HFFc6 (cell line): ENCODE measurements around the gene MN1. TPM values are rescaled to one million over a fixed set of nuclear protein-coding genes. Genes with fewer than 3 reads are reported as not detected.

Source experiments
- DNase-seq: peaks from one replicate; pipeline ENCODE4 v3.0.0-alpha.2; 2018
- H3K27ac Mint-ChIP-seq: 2 replicates; pipeline ENCODE4 v1.8.0; 2020; ENCODE audit warnings: mild to moderate bottlenecking, mixed read lengths
- H3K27me3 Mint-ChIP-seq: 2 replicates; pipeline ENCODE4 v1.8.0; 2021; ENCODE audit warnings: mild to moderate bottlenecking, moderate library complexity, mixed read lengths; ENCODE audit not compliant: insufficient read depth
- H3K36me3 Mint-ChIP-seq: 2 replicates; pipeline ENCODE4 v1.8.0; 2021; ENCODE audit warnings: low read depth, mixed read lengths
- H3K4me1 Mint-ChIP-seq: 2 replicates; pipeline ENCODE4 v1.8.0; 2020; ENCODE audit warnings: low read depth, mixed read lengths
- H3K4me3 Mint-ChIP-seq: 2 replicates; pipeline ENCODE4 v1.8.0; 2020; ENCODE audit warnings: mild to moderate bottlenecking, moderate library complexity, mixed read lengths
- H3K9me3 Mint-ChIP-seq: 2 replicates; pipeline ENCODE4 v1.8.0; 2020; ENCODE audit warnings: mild to moderate bottlenecking, mixed read lengths
- total RNA-seq, 6 experiments: library from RNA; stranded (reverse); fragmentation: NEBNext Ultra II Directional; extraction: Animal tissue kit (Norgen Biotek cat#: 25700); gene quantifications; 2 replicates in 1 of 6; 3 replicates in 5 of 6; pipeline ENCODE4 v1.2.3, GENCODE V29; 2021
- TF ChIP-seq, protein P1 (sequence below): fragments of 200-600 bp; sonication (generic); IDR thresholded peaks from 2 replicates; pipeline ENCODE4 v1.5.0; 2021; ENCODE audit warnings: antibody characterized with exemption, mild to moderate bottlenecking

The MN1 gene
- total RNA-seq, 6 experiments from 2014 or later = 0.09 to 0.14 (median 0.12) TPM

DNA sequence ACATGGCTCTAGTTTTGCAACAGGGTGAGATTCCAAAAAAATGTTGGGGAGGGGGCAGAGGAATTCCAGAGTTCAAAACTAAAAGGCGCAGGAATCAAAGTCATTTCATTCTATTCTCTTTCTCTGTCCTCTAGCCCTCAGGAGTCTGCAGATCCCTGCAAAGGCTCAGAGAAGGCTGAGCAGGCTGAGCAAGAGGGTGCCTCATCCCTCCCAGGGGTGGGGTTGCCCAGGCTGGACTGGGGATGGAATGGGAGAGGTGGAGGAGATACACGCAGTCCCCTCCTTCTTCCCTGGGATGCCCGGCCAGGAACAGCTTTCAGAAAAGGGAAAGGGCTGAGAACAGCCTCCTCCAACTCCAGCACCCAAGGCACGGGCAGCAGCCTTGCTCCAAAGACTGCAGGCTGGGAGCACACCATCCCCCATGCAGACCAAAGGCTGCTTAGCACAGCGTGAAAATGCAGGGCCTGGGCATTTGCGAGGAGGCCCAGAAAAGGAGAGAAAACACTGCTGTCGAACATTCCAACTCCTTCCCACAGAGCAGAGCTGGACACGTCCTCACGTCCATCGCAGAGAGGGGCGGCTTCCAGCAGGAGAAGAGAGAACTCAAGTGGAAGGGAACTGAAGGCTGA, 51.8 kb downstream of the MN1 start:
- Mint-ChIP-seq H3K27ac (no peak overlapping the region), H3K27me3 (peaks cover 31% of the 10 kb centered on the region), H3K4me1 (peaks cover 23% of the 10 kb centered on the region), H3K36me3 (no peaks in the 10 kb centered on the region), H3K9me3 (no peaks in the 10 kb centered on the region), H3K4me3 (no peak overlapping the region)
- TF ChIP-seq, protein P1, sequence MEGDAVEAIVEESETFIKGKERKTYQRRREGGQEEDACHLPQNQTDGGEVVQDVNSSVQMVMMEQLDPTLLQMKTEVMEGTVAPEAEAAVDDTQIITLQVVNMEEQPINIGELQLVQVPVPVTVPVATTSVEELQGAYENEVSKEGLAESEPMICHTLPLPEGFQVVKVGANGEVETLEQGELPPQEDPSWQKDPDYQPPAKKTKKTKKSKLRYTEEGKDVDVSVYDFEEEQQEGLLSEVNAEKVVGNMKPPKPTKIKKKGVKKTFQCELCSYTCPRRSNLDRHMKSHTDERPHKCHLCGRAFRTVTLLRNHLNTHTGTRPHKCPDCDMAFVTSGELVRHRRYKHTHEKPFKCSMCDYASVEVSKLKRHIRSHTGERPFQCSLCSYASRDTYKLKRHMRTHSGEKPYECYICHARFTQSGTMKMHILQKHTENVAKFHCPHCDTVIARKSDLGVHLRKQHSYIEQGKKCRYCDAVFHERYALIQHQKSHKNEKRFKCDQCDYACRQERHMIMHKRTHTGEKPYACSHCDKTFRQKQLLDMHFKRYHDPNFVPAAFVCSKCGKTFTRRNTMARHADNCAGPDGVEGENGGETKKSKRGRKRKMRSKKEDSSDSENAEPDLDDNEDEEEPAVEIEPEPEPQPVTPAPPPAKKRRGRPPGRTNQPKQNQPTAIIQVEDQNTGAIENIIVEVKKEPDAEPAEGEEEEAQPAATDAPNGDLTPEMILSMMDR = no peak
- no peak for DNase-seq

DNA sequence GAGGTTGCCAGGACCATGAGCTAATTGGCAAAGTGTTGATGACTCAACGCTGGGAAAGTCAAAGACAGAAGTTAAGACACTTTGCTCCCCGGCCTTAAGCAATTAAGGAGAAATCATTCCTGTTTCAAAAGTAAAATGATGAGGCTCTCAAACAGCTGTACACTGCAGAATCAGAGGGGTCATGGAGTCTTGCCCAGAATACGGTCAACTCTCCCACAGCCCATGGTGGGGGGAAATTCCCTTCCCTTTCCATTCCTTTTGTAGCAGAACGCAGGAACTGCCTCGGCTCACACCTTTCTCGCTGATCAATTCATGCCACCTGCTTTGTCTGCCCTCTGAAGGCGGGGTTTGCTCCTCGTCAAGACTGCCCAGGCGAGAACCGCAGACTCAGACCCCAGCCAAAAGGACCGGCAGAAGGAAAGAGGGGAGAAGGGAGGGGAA, 52.8 kb downstream of the MN1 start:
- Mint-ChIP-seq H3K4me1 (peaks cover 23% of the 10 kb centered on the region), H3K27me3 (peaks cover 26% of the 10 kb centered on the region), H3K9me3 (no peaks in the 10 kb centered on the region), H3K27ac (no peak overlapping the region), H3K36me3 (no peaks in the 10 kb centered on the region), H3K4me3 (no peak overlapping the region)
- TF ChIP-seq, protein P1 = no peak
- no peak for DNase-seq

GRCh38 chr22:27748349-27748748, 53.2 kb downstream of the MN1 start:
- TF ChIP-seq, protein P1 = no peak
- Mint-ChIP-seq H3K36me3 (no peaks in the 10 kb centered on the region), H3K27ac (no peak overlapping the region), H3K9me3 (no peaks in the 10 kb centered on the region), H3K4me3 (no peak overlapping the region), H3K4me1 (peaks cover 23% of the 10 kb centered on the region), H3K27me3 (peaks cover 30% of the 10 kb centered on the region)
- no peak for DNase-seq

DNA sequence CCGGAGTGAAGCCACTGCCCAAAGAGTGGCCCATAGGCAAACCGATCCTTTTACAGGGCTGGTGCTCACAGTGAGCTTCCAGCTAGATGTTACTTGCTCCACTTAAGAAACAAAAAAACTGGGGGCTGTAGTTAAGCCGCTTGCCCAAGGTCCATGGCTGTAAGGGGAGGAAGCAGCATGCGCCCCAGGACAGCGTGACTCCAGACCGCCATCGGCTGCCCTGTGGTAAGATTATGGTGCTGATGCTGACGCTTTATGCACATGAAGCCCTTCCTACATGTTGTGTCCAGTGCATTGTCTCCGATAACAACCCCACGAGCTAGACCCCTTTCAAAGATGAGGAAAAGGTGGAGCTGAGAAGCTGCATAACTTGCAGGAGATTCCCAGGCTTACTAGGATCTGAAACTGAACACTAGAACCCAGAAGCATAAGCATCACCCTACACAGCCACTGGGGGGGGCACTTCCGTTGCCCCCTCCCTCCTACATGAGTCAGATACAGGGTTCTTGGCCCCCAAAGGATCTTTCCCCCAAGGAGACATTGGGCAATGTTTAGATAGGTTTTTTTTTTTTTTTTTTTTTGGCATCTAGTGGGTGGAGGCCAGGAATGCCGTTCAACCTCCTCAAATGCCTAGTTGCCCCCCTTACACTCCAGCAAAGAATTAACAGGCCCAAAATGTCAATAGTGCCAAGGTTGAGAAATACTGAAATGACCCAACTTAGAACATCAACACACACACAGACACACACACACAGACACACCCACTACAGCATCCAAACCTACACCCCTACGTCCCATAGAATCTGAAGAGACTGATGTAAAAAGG, 53.9 kb downstream of the MN1 start:
- no peak overlapping the region for H3K4me3 Mint-ChIP-seq
- TF ChIP-seq, protein P1 = peak; percentile 23; the same call in 1 of the 2 replicates

GRCh38 chr22:27746918-27747317, 54.6 kb downstream of the MN1 start:
- Mint-ChIP-seq H3K9me3 (no peaks in the 10 kb centered on the region), H3K27ac (no peak overlapping the region), H3K4me1 (peaks cover 23% of the 10 kb centered on the region), H3K4me3 (no peak overlapping the region), H3K27me3 (peaks cover 38% of the 10 kb centered on the region), H3K36me3 (no peaks in the 10 kb centered on the region)
- DNase-seq = no peak
- TF ChIP-seq, protein P1 = no peak

More for the DNA sequence above, 53.9 kb downstream of the MN1 start:
- no peaks in the 10 kb centered on the region for H3K36me3 Mint-ChIP-seq
- peaks cover 23% of the 10 kb centered on the region for H3K4me1 Mint-ChIP-seq
- no peak for DNase-seq
- H3K27ac Mint-ChIP-seq = no peak overlapping the region
- peaks cover 35% of the 10 kb centered on the region for H3K27me3 Mint-ChIP-seq
- H3K9me3 Mint-ChIP-seq = no peaks in the 10 kb centered on the region
